CD4-positive, alpha-beta T cell treated with Interleukin-17A for 1 hour (primary cell): ENCODE results near the gene CPT2.
"Not testable (repeated sequence)": the region's sequence is repeated elsewhere in the genome, so short reads cannot be mapped to it uniquely, and the experiment has no call there.

ENCODE experiments used
- DNase-seq: peaks from one replicate; pipeline ENCODE4 v3.0.0-alpha.2; 2020

The CPT2 gene

DNA sequence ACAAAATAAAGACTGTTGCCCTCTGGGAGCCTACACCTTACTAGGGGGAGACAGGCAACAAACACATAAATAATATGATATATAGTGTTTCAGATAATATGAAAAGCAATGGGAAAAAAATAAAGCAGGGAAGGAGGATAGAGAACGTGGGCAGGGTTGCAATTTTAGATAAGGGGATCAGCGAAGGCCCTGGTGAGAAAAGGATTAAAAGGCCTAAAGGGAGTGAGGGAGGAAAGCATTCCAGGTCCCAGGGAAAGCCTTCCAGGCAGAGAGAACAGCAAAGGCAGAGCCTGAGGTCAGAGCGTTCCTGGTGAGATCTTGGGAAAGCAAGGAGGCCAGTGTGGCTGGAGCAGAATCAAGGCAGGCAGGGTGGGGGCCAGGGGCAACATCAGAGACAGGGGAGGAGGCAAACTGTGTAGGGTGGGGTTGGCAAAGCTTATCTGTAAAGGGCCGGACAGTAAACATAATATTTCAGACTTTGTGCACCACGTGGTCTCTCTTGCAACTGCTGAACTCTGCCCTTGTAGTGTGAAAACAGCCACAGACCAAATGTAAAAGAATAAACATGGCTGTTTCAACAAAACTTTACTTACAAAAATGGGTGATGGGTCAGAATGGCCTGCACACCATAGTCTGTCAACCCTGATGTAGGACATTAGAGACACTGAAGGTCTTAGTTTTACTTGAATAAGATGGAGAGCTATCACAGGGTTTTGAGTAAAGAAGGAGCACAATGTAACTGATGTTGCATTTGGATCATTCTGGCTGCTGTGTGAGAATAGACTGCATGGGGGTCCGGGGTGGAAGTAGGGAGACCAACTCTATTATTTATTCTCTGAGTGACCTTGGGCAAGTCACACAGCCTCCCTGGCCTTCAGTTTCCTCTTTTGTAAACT lies 13.3 kb upstream of the CPT2 start:
- no peak for DNase-seq

GRCh38 chr1:53185955-53186297 lies 10.7 kb upstream of the CPT2 start:
- not testable (repeated sequence) for DNase-seq

DNA sequence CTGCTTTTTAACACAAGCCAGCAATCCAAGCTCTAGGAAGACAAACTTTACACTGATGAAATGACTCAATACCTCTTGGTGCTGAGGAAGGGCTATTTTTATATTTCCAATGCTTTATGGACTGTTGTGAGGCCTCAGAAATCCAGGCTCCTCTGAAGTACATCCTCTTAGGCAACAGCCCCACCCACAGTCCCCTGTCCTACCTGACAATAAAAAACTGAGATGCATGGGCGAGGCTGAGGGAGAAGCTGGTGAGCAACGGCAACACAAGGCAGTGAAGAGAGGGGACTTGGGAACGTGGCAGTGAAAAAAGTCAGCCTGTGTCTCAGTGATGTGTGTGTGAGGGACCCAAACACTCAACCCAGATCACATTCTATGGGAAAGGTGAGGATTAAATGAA lies 10.1 kb upstream of the CPT2 start:
- DNase-seq, result no peak

- no peak for DNase-seq
Observed at GRCh38 chr1:53187401-53187800, 9.2 kb upstream of the CPT2 start.

DNA sequence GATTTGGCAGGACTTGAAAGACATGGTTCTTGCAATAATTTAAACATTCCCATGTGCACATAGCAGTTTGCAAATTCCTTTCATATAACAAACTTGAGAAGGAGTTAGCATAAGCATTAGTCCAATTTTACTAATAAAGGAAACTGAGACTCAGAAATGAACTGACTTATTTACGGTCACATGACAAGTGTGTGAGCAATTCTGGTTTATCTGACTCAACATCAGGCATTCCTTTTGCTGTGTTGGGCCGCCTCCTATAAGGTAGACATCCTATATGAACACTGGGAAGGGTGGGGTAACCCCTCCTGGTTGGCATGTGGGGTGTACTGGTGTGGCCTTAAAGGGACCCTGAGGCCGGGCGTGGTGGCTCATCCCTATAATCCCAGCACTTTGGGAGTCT lies 8.5 kb upstream of the CPT2 start:
- no peak for DNase-seq

DNA sequence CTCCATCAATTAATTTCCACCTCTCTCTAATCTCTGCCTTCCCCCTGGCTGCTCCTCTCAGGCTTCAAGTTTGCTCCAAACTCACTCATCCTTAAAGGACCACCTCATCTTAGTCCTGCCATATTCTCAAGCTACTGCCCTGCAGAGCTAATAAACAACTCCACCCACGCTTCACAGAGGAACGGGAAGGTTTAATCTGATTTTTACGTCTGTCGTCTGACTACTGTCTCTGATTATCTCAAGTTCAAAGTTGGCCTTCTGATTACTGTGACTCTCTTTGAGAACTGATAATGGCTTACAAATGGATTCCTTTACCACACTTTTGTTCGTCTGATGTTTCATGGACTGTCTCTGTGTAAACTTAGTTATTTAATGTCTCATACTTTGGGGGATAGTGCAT lies 7.6 kb upstream of the CPT2 start:
- DNase-seq, result no peak

GRCh38 chr1:53190210-53190611 lies 6.4 kb upstream of the CPT2 start:
- DNase-seq, result no peak

- DNase-seq, result no peak
Observed at GRCh38 chr1:53195246-53196016, 1.2 kb upstream of the CPT2 start.

DNA sequence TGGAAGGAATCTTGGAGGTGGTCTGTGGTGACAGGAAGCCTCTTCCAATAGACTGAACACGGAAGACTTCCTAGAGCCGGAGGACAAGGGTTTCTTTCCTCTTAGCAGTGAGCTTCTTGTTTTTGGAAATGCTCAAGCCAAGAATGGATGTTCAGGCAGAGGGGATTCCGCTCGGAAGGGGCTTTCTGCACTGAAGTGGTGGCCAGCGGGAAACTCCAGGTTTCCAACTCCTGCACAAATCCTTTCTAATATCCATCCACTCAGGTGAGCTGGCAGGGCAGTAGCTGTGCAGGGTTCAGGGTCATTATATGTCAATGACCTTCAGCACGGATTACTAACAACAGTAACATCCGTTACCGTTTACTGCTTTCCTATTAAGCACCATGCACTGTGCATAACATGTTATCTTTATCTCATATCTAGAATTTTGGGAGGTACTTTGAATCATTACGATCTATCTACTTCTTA lies 573 bp upstream of the CPT2 start:
- no peak for DNase-seq

DNA sequence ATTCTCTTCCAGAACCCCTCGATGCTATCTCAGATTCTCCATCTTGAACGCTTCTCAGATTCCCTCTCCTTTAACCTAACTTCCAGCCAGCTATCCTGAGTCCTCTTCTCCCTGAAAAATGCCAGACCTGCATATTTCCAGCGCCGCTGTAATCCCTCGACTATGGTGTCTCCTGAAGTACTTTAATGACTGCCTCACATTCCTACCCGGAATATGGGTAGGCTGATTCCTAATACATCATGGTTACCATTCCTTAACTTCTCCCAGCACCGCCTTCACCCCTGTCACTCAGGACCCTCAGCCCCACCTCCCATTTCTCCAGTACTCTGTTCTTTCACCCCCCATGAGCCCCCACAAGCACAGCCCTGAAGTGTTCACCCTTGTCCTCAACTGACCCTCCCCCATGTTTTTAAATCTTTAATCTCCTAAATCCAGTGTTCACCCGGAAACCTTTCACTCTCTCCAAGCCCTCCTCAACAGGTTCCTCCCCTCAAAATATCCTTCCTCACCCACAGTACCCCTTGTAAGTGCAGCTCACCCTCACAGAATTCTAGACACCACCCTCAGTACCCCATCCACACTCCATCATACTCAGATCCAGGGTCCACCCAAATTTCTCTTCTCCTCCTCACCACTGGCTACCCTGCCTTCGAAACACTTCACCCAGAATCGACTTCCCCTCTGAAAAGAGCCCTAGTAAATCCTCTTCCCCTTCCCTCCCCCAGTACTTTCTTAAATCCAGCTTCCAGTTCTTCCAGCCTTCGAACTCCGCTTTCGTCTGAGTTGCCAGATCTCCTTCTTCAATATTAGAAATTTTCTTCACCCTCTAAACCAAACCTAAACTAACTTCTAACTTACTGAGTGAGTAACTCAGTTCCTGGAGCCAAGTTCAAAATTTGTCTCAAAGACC lies 922 bp downstream of the CPT2 start:
- no peak for DNase-seq

DNA sequence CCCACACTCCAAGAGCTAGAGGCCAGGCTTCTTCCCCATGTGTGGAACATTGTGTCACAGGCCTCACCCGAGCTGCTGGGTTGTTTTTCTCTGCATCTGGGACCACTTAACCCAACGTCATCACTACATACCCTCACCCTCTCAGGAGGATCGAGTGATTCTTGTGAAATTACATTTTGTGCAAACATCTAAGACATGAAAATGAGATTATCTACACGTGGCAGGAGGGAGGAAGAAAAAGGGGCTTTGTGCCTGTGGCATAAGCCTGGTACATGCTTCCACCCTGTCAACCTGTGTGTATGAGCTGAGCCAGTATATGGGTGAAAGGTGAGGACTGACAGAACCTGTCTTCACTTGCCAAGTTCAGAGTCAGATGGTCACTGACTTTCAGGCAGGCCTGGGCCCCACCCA lies 1.6 kb downstream of the CPT2 start:
- no peak for DNase-seq

DNA sequence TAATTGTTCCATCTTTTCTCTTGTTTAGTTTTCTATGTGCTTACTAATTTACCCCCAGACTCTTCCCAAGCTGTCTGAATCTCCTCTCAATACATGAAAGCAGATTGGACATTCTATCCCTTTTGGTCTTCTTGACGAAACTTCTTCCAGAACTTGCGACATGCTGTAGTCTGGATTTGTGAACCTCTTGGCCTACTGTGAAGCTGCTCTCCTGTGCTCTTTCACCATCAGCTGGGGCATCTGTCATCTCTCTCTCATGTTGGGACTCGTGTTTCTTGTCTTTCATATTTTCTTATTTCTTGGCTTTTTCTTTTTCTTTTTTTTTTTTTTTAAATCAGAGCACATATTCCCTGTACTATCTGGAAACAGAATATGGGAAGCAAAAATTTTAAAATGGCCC lies 6.8 kb downstream of the CPT2 start:
- no peak for DNase-seq

DNA sequence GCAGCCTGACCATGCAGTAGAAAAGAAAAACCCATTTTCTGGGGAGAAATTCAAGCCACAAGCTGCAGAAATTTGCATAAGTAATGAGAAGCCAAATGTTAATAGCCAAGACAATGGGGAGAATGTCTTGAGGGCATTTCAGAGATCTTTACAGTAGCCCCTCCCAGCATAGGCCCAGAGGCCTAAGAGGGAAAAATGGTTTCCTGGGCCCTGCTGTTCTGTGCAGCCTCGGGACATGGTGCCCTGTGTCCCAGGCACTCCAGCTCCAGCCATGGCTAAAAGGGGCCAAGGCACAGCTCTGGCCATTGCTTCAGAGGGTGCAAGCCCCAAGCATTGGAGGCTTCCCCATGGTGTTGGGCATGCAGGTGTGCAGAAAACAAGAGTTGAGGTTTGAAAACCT lies 8.9 kb downstream of the CPT2 start:
- DNase-seq, result not testable (repeated sequence)

- not testable (repeated sequence) for DNase-seq
Observed at GRCh38 chr1:53206083-53206685, 9.6 kb downstream of the CPT2 start.

DNA sequence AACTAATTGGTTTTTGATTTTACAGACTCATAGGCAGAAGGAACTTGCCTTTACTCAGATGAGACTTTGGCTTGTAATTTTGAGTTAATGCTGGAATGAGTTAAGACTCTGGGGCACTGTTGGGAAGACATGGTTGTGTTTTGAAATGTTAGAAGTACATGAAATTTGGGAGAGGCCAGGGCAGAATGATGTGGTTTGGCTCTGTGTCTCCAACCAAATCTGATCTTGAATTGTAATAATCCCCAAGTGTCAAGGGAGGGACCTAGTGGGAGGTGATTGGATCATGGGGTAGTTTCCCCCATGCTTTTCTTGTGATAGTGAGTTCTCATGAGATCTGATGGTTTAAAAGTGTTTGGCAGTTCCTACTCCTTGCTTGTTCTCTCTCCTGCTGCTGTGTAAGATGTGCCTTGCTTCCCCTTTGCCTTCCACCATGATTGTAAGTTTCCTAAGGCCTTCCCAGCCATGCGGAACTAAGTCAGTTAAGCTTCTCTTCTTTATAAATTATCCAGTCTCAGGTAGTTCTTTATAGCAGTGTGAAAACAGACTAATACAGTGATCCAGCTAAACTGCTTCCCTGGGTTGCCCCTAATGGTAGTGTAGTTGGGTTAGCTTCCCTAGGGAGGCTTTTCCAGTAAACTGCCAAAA lies 10.2 kb downstream of the CPT2 start:
- no peak for DNase-seq

DNA sequence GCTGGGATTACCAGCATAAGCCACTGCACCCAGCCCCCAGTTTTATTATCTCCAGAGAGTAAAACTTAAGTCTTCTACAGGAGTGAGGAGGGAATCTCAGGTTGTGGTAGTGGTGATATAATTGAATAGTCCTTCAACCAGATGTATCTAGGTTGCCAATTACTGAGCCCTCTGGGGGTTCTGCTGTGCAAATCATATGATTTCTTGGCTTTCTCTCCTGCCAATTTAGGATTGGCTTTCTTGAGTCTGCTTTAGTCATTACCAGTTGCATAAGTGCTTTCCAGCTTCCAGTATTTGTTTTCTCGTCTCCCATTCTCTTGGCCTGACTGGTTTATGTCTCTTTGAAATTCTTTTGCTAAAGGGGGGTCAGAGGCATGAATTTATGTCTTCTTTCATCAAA lies 11.1 kb downstream of the CPT2 start:
- no peak for DNase-seq

DNA sequence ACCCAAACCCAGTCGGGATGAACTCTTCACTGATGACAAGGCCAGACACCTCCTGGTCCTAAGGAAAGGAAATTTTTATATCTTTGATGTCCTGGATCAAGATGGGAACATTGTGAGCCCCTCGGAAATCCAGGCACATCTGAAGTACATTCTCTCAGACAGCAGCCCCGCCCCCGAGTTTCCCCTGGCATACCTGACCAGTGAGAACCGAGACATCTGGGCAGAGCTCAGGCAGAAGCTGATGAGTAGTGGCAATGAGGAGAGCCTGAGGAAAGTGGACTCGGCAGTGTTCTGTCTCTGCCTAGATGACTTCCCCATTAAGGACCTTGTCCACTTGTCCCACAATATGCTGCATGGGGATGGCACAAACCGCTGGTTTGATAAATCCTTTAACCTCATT lies 13.7 kb downstream of the CPT2 start:
- DNase-seq, result no peak

GRCh38 chr1:53210954-53211353 lies 14.3 kb downstream of the CPT2 start:
- no peak for DNase-seq

GRCh38 chr1:53214376-53214940 lies 17.8 kb downstream of the CPT2 start:
- no peak for DNase-seq

DNA sequence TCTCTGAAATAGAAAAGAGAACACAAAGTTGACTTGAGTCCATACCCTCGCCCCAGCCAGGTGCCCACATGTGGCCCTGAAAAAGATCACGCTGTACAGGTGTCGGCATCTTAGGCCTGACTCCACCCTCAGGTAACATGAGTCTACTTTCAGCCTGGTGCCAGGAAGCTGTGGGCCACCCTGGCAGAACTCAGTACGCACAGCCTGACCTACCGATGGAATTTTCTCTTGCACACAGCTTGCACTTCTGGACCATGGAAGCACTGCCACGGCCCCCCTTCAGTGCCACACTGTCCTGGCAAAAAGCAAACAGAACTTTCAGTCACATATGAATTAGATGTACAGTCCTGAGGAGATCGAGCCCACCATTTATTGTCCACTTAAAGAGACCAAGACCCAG lies 21.6 kb downstream of the CPT2 start:
- no peak for DNase-seq

DNA sequence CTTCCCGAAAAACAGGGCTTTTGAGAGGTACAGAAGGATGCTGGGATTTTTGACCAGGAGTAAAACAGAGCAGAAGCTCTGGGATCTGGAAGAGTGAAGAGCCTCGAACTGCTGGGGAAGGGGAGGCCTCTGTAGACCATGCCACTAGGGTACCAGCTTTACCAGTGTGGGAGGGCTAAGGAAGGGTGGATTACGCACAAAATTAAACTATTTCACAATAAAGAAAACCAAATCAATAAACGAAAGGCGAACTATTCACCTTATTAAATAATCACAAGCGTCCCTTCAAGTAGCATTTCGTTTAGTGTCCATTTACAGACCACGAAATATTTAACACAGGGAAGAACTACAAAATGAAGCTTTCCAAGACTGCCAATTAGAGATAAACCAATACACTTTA lies 23.1 kb downstream of the CPT2 start:
- no peak for DNase-seq
